ENCODE data around the gene FOXD4.
A peak's percentile ranks its signal among the peaks of the same experiment; 100 is the strongest.
"Not testable (repeated sequence)": the region's sequence is repeated elsewhere in the genome, so short reads cannot be mapped to it uniquely, and the experiment has no call there.

Gene FOXD4

GRCh38 chr9:117995-118467, at the start of gene FOXD4:
Gene FOXD4, minus strand, starts transcription at chr9:118417. Its CDS starts 298 bp downstream, at chr9:118119.
- H3K27me3 ChIP-seq (ENCODE audit: control insufficient read depth in 1 of 2, insufficient read depth in 2 of 2, low read length in 2 of 2): peaks cover 11 to 20% of the 10 kb centered on the region in 2 donors

GRCh38 chr9:159871-160270, 41.7 kb upstream of the FOXD4 start:
- not testable (repeated sequence) for H3K36me3 ChIP-seq (ENCODE audit: control insufficient read depth in 2 of 2, insufficient read depth in 2 of 2, low read length in 2 of 2); H3K4me3 ChIP-seq (ENCODE audit: low read length in 2 of 2); H3K9me3 ChIP-seq (ENCODE audit: control insufficient read depth in 2 of 2, low read length in 2 of 2); H3K27me3 ChIP-seq (ENCODE audit: control insufficient read depth in 1 of 2, insufficient read depth in 2 of 2, low read length in 2 of 2); H3K9ac ChIP-seq (ENCODE audit: low read length in 2 of 2); H3K27ac ChIP-seq (ENCODE audit: low read length); H3K4me1 ChIP-seq (ENCODE audit: control insufficient read depth, insufficient read depth, low read length)

More at GRCh38 chr9:117995-118467, at the start of gene FOXD4:
- H3K36me3 ChIP-seq (ENCODE audit: control insufficient read depth in 2 of 2, insufficient read depth in 2 of 2, low read length in 2 of 2); H3K4me3 ChIP-seq (ENCODE audit: low read length in 2 of 2); H3K9me3 ChIP-seq (ENCODE audit: control insufficient read depth in 2 of 2, low read length in 2 of 2); H3K9ac ChIP-seq (ENCODE audit: low read length in 2 of 2); H3K27ac ChIP-seq (ENCODE audit: low read length): not testable (repeated sequence)
- H3K4me1 ChIP-seq (ENCODE audit: control insufficient read depth, insufficient read depth, low read length): peaks cover 11% of the 10 kb centered on the region

- not testable (repeated sequence) for H3K36me3 ChIP-seq (ENCODE audit: control insufficient read depth in 2 of 2, insufficient read depth in 2 of 2, low read length in 2 of 2); H3K27ac ChIP-seq (ENCODE audit: low read length); H3K9me3 ChIP-seq (ENCODE audit: control insufficient read depth in 2 of 2, low read length in 2 of 2); H3K4me1 ChIP-seq (ENCODE audit: control insufficient read depth, insufficient read depth, low read length); H3K27me3 ChIP-seq (ENCODE audit: control insufficient read depth in 1 of 2, insufficient read depth in 2 of 2, low read length in 2 of 2); H3K4me3 ChIP-seq (ENCODE audit: low read length in 2 of 2); H3K9ac ChIP-seq (ENCODE audit: low read length in 2 of 2)
These were observed 33.0 kb upstream of the FOXD4 start for GRCh38 chr9:151173-151572.

GRCh38 chr9:139880-140279, 21.7 kb upstream of the FOXD4 start:
- not testable (repeated sequence) for H3K36me3 ChIP-seq (ENCODE audit: control insufficient read depth in 2 of 2, insufficient read depth in 2 of 2, low read length in 2 of 2); H3K27me3 ChIP-seq (ENCODE audit: control insufficient read depth in 1 of 2, insufficient read depth in 2 of 2, low read length in 2 of 2); H3K4me1 ChIP-seq (ENCODE audit: control insufficient read depth, insufficient read depth, low read length); H3K4me3 ChIP-seq (ENCODE audit: low read length in 2 of 2); H3K9ac ChIP-seq (ENCODE audit: low read length in 2 of 2); H3K27ac ChIP-seq (ENCODE audit: low read length); H3K9me3 ChIP-seq (ENCODE audit: control insufficient read depth in 2 of 2, low read length in 2 of 2)

- peaks cover 11 to 26% of the 10 kb centered on the region in 2 donors for H3K27me3 ChIP-seq (ENCODE audit: control insufficient read depth in 1 of 2, insufficient read depth in 2 of 2, low read length in 2 of 2)
- not testable (repeated sequence) for H3K27ac ChIP-seq (ENCODE audit: low read length); H3K9ac ChIP-seq (ENCODE audit: low read length in 2 of 2); H3K9me3 ChIP-seq (ENCODE audit: control insufficient read depth in 2 of 2, low read length in 2 of 2); H3K4me3 ChIP-seq (ENCODE audit: low read length in 2 of 2); H3K36me3 ChIP-seq (ENCODE audit: control insufficient read depth in 2 of 2, insufficient read depth in 2 of 2, low read length in 2 of 2)
- peaks cover 11% of the 10 kb centered on the region for H3K4me1 ChIP-seq (ENCODE audit: control insufficient read depth, insufficient read depth, low read length)
These were observed 848 bp downstream of the FOXD4 start for GRCh38 chr9:117144-117994.

- not testable (repeated sequence) for H3K36me3 ChIP-seq (ENCODE audit: control insufficient read depth in 2 of 2, insufficient read depth in 2 of 2, low read length in 2 of 2); H3K27ac ChIP-seq (ENCODE audit: low read length); H3K9me3 ChIP-seq (ENCODE audit: control insufficient read depth in 2 of 2, low read length in 2 of 2); H3K4me3 ChIP-seq (ENCODE audit: low read length in 2 of 2); H3K9ac ChIP-seq (ENCODE audit: low read length in 2 of 2)
- H3K4me1 ChIP-seq (ENCODE audit: control insufficient read depth, insufficient read depth, low read length): peaks cover 11% of the 10 kb centered on the region
- peaks cover 11 to 26% of the 10 kb centered on the region in 2 donors for H3K27me3 ChIP-seq (ENCODE audit: control insufficient read depth in 1 of 2, insufficient read depth in 2 of 2, low read length in 2 of 2)
These were observed 1.8 kb downstream of the FOXD4 start for GRCh38 chr9:116239-117077.

GRCh38 chr9:115118-115451, 3.1 kb downstream of the FOXD4 start:
- not testable (repeated sequence) for H3K27ac ChIP-seq (ENCODE audit: low read length); H3K9me3 ChIP-seq (ENCODE audit: control insufficient read depth in 2 of 2, low read length in 2 of 2); H3K4me3 ChIP-seq (ENCODE audit: low read length in 2 of 2); H3K36me3 ChIP-seq (ENCODE audit: control insufficient read depth in 2 of 2, insufficient read depth in 2 of 2, low read length in 2 of 2); H3K9ac ChIP-seq (ENCODE audit: low read length in 2 of 2)
- Histone ChIP-seq H3K27me3 (ENCODE audit: control insufficient read depth in 1 of 2, insufficient read depth in 2 of 2, low read length in 2 of 2) (peaks cover 11 to 26% of the 10 kb centered on the region in 2 donors), H3K4me1 (ENCODE audit: control insufficient read depth, insufficient read depth, low read length) (peaks cover 11% of the 10 kb centered on the region)

GRCh38 chr9:114267-115117, 3.7 kb downstream of the FOXD4 start:
- H3K36me3 ChIP-seq (ENCODE audit: control insufficient read depth in 2 of 2, insufficient read depth in 2 of 2, low read length in 2 of 2); H3K27ac ChIP-seq (ENCODE audit: low read length); H3K9me3 ChIP-seq (ENCODE audit: control insufficient read depth in 2 of 2, low read length in 2 of 2); H3K9ac ChIP-seq (ENCODE audit: low read length in 2 of 2): not testable (repeated sequence)
- Histone ChIP-seq H3K4me3 (ENCODE audit: low read length in 2 of 2) (peak overlapping the region in 1 of 2 donors; percentile 59), H3K27me3 (ENCODE audit: control insufficient read depth in 1 of 2, insufficient read depth in 2 of 2, low read length in 2 of 2) (peaks cover 11 to 26% of the 10 kb centered on the region in 2 donors), H3K4me1 (ENCODE audit: control insufficient read depth, insufficient read depth, low read length) (peaks cover 11% of the 10 kb centered on the region)

GRCh38 chr9:113468-114266, 4.5 kb downstream of the FOXD4 start:
- Histone ChIP-seq H3K4me3 (ENCODE audit: low read length in 2 of 2) (peak overlapping the region in 1 of 2 donors; percentile 59), H3K27me3 (ENCODE audit: control insufficient read depth in 1 of 2, insufficient read depth in 2 of 2, low read length in 2 of 2) (peaks cover 14 to 26% of the 10 kb centered on the region in 2 donors), H3K4me1 (ENCODE audit: control insufficient read depth, insufficient read depth, low read length) (peaks cover 11% of the 10 kb centered on the region)
- not testable (repeated sequence) for H3K9ac ChIP-seq (ENCODE audit: low read length in 2 of 2); H3K9me3 ChIP-seq (ENCODE audit: control insufficient read depth in 2 of 2, low read length in 2 of 2); H3K27ac ChIP-seq (ENCODE audit: low read length); H3K36me3 ChIP-seq (ENCODE audit: control insufficient read depth in 2 of 2, insufficient read depth in 2 of 2, low read length in 2 of 2)

Measured in stomach smooth muscle (tissue), 2 donors.